ENCODE measurements around the gene ZNF492.

ZNF492 gene

DNA sequence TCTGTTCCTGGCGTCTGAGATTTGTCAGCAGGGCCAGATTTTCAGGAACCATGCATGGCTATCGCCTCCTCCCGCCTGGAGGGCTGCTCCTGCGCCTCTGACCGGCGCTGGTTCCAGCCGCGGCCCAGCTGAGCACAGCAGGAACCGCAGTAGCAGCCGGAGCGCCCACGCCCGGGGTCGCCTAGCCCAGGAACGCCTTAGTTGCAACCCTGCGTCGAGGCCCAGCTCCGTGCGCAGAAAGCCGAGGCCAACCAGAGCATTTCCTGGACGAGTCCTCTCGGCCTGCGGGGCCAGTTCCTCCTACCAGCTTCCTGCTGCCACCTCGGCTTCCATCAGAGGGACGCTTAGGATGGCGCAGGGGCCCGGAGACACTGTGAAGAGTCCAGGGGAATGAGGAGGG, 74.9 kb downstream of the ZNF492 start:
- H3K9ac ChIP-seq (ENCODE audit: low read length): no peak overlapping the region
- no peaks in the 10 kb centered on the region for H3K79me2 ChIP-seq (ENCODE audit: low read length)
- H3K27ac ChIP-seq (ENCODE audit: low read length): no peak overlapping the region
- H3K9me3 ChIP-seq (ENCODE audit: insufficient read depth, low read length): 0 out of 2 replicates have a peak, but pooled peaks cover 3% of the 10 kb centered on the region
- H3K27me3 ChIP-seq (ENCODE audit: low read depth, low read length): no peaks in the 10 kb centered on the region
- no peaks in the 10 kb centered on the region for H3K36me3 ChIP-seq (replicated peaks; ENCODE audit: low read depth, low read length)
- H3K4me3 ChIP-seq (ENCODE audit: low read length): no peak overlapping the region
- no peaks in the 10 kb centered on the region for H3K4me1 ChIP-seq (ENCODE audit: low read length)
- TF ChIP-seq, protein P1, sequence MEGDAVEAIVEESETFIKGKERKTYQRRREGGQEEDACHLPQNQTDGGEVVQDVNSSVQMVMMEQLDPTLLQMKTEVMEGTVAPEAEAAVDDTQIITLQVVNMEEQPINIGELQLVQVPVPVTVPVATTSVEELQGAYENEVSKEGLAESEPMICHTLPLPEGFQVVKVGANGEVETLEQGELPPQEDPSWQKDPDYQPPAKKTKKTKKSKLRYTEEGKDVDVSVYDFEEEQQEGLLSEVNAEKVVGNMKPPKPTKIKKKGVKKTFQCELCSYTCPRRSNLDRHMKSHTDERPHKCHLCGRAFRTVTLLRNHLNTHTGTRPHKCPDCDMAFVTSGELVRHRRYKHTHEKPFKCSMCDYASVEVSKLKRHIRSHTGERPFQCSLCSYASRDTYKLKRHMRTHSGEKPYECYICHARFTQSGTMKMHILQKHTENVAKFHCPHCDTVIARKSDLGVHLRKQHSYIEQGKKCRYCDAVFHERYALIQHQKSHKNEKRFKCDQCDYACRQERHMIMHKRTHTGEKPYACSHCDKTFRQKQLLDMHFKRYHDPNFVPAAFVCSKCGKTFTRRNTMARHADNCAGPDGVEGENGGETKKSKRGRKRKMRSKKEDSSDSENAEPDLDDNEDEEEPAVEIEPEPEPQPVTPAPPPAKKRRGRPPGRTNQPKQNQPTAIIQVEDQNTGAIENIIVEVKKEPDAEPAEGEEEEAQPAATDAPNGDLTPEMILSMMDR (IDR thresholded peaks at IDR 0.05; ENCODE audit: low read depth, low read length): no peak
- no peak for TF ChIP-seq EZH2phosphoT487 (IDR thresholded peaks at IDR 0.05; ENCODE audit: low read depth)
- H4K20me1 ChIP-seq (ENCODE audit: insufficient read depth, low read length): no peaks in the 10 kb centered on the region
- no peak overlapping the region for H2AFZ ChIP-seq (ENCODE audit: low read depth, low read length)
- H3K4me2 ChIP-seq (ENCODE audit: low read length): no peak overlapping the region

All from OCI-LY3 (cell line).